GM12872 (cell line): ENCODE measurements around the gene CPLANE2.

Experiments
- TF ChIP-seq, protein P1 (sequence below): IDR thresholded peaks from 3 replicates; pipeline ENCODE4 v1.5.1; 2011; ENCODE audit warnings: low read depth, mild to moderate bottlenecking, low read length, moderate library complexity; ENCODE audit not compliant: insufficient read depth

Gene CPLANE2

DNA sequence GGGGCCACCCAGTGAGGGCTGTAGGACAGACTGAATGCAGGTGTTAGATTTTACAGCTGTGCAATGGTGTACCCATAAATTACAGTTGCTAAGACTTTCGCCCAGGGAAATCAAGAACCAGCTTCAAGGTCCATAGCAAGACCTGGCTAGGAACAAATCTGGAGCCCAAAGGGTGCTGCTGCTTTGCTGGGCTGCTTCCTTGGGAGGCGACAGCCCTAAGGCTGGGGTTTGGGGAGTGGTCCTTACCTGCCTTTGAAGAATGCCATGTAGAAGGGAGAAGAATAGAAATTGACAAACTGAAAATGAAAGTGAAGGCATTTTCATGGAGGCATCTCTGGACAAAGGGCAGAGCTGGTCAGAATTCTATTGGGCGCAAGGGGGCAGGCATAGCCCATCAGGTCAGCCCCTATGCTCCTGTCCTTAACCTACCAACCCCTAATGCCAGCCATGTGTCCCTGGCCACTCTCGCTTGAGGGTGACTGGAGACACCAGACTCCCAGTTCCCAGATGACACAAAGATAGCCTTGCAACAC, 16.9 kb downstream of the CPLANE2 start:
- TF ChIP-seq, protein P1, sequence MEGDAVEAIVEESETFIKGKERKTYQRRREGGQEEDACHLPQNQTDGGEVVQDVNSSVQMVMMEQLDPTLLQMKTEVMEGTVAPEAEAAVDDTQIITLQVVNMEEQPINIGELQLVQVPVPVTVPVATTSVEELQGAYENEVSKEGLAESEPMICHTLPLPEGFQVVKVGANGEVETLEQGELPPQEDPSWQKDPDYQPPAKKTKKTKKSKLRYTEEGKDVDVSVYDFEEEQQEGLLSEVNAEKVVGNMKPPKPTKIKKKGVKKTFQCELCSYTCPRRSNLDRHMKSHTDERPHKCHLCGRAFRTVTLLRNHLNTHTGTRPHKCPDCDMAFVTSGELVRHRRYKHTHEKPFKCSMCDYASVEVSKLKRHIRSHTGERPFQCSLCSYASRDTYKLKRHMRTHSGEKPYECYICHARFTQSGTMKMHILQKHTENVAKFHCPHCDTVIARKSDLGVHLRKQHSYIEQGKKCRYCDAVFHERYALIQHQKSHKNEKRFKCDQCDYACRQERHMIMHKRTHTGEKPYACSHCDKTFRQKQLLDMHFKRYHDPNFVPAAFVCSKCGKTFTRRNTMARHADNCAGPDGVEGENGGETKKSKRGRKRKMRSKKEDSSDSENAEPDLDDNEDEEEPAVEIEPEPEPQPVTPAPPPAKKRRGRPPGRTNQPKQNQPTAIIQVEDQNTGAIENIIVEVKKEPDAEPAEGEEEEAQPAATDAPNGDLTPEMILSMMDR = no peak

DNA sequence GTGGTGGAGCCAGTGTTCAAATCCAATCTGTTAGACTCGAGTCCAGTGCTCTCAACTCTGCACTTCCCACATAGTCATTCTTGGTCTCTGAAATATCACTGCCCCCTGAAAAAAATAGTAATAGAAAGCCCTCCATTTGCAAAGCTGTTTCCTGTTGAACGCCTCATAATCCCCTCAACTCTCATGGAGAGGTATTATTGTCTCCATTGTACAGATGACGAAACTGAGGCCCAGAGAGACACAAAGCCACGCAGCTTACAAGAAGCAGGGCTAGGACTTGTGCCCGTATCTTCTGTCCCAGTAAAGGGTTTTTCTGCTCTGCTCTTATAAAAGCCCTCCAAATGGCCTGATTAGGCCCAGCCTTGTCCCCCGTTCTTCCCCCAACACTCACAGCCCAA, 18.3 kb downstream of the CPLANE2 start:
- TF ChIP-seq, protein P1 = no peak

DNA sequence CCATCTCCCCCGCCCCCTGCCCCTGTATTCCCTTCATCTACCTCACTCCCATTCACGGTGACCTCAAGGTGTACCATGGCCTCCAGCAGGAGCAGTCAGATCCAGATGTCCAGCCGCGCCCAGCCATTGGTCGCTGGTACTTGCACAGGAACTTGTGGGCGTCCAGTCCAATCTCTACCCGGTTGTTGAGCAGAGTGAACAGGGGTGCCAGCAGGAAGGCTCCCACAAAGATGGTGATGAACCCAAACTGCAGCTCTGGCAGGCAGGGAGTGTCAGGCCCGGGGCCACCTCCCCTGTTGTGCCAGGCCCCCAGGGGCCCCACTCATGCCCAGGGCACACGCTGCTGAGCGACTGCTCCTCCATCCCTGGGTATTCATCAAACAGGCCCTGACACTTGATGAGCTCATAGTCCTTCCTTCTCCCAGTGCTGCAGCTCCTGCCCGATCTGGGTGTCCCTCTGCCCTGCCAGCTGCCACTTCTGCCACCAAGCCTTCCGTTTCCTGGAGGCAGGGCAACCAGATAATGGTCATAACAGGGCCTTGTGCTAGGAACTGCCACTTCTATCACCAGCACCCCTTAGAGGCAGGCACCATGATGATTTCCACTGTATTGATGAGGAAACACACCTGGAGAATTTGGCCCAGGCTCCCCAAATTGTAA, 18.8 kb downstream of the CPLANE2 start:
- TF ChIP-seq, protein P1 = no peak

DNA sequence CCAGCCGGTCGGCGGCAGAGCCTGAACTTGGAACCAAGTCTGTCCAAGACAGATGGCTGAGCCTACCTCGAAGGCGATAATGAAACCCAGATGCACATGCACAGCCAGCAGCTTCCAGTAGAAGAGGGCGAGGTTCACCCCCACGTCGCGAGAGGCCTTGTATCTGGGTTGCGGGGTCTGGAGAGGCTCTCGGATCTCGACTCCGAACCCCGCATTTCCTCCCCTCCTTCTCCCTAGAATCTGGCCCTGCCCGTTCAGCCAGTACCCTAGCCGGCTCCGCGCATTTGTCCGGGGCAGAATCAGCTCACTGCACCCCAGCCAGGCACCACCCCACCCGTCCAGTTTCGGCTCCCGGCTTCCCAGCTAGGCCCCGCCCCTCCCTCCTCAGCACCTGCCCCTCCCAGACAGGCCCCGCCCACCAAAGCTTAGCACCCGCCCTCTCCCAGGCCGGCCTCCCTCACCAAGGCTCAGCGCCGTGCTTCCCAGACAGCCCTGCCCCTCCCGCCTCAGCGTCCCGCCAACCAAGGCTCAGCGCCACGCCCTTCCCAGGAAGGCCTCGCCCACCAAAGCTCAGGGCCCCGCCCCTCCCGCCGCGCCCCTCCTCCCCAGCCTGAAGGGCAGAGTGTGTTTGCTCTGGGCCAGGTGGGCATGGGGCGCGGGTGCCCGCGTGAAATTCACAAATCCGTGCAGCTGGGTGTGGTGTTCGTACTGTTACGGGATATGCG, 19.8 kb downstream of the CPLANE2 start:
- TF ChIP-seq, protein P1 = no peak

GRCh38 chr1:16215882-16216753, 20.9 kb downstream of the CPLANE2 start:
- TF ChIP-seq, protein P1 = no peak

DNA sequence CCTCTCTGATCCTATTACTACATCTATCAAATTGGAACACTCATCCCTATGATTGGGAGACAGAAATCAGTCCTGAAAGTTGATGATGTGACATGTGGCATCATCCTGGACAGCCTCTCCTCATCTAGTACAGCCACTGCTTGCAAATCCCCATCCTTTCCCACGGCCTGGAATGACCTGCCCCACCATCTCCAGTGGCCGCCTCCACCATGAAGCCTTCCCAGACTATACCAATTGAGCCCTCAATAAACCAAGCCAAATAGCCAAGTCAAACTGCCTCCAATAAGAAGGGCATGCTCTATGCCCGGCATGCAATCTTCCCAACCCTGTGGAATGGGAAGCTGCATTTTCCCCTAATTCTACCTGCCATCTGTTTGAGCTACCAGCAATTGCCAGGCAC, 24.0 kb downstream of the CPLANE2 start:
- TF ChIP-seq, protein P1 = no peak

DNA sequence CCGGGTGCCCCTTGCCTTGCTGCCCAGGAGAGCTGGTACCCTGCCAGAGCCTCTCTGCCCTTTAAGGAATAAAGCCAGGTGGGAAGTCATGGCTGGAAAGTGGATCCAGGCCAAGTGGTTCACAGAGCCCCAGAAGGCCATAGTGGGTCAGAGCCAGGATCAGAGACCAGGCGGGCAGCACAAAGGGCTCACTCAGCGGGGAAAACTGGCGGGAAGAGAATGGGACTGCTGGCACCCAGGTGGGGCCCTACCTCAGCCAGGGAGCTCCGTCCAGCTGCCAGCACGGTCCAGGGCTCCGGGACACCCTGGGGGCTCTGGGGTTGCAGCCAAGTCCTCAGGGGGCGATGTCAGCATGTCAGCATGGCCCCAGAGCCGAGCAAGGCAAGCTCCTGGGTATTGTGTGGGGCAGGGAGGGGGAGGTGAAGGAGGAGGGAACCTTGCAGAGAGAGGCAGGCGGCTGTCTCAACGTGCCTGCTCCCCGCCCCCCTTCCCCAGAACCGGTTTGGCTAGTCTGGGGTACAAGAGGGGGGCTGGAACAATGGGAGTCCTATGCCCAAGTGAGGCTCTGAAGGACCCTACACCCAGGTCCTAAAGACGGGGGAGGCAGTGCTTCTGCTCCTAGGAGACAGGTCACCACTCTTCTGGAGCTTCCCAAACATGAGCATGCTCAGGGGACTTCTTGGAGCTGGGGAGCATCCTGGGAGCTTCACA, 24.6 kb downstream of the CPLANE2 start, which contains the start of gene ARHGEF19:
Gene ARHGEF19, minus strand, starts transcription at position 402 of the 711 bp plus-strand sequence. CDS start 3,598 bp downstream, outside the sequence.
- TF ChIP-seq, protein P1 = no peak
